CD4-positive, alpha-beta T cell treated with Interleukin-1 beta for 1 hour (primary cell): Measurements from ENCODE around the gene EXD2.
"Not testable (repeated sequence)": the region's sequence is repeated elsewhere in the genome, so short reads cannot be mapped to it uniquely, and the experiment has no call there.

Experiments
- DNase-seq, 2 donors: peaks; one replicate each; pipeline ENCODE4 v3.0.0-alpha.2; 2020 to 2022

Gene EXD2

GRCh38 chr14:69259168-69259526 is 67.8 kb downstream of the EXD2 start:
- DNase-seq = no peak

DNA sequence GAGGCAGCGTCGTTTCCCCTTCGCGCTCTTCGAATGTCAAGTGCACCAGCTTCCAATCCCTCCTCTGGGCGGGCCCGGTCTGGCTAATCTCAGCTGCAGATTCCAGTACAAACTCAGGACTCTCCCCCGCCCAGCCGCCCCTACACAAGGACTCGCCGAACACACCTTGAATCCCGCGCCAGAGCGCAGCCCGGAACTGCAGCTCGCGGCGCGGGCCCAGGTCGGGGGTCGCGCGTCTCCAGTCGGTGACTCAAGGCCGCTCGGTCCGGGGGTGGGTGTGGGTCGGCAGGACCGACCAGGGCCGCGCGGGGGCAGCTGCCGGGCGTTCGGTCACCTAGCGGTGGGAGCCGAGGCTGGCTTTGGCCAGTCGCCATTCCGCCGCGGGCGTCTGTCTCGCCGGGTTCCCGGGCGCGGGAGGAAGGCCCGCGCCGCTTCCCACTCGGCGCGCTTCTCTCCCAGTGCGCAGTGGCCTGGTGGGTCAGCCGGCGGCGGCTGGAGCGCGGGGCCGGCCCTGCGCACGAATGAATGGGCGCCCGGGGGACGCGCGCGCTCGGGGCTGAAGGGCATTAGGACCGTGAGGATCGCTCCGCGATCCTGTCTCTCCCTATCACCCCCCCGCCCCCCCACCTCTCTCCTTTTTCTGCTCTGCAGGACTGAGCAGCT is 68.4 kb downstream of the EXD2 start, which contains the start of gene GALNT16:
Gene GALNT16 (plus strand): TSS at position 632 of the 663 bp plus-strand sequence. CDS start 133 bp downstream, outside the sequence.
- DNase-seq = no peak

- DNase-seq = no peak
Measured at GRCh38 chr14:69260190-69260860, 69.0 kb downstream of the EXD2 start.

DNA sequence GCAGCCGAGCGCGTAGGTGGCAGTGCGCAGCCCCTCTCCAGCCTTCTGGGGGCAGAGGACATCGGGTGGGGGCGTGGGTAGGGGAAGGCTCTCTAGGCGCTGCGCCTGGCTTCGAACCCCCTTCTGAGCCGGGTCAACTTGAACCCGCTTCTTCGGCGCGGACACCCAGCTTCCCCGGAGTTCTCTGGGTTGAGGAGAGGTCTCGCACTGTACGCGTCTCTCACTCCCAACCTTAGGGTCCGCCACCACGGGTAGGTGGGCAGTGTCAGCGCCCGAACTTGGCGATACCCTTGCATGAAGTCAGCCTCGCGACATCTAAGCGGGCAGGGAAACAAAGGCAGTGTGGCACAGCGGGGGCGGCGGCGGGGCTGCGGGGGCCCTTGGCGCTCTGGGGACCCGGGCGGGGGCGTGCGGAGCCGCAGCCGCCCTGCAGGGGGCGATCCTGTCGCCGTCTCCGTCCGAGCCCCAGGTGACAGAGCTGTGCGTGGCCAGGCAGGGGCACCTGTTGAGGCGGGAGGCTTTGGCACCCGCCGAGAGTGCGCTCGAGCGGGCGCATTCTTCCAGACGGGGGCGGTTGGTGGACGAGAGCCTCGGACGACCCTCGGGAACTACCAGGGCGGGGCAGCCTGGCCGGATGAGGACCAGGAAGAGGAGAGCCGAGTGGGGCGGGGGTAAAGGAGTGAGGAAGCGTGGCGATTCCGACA is 69.7 kb downstream of the EXD2 start:
- DNase-seq = peak; percentile 19 to 22

DNA sequence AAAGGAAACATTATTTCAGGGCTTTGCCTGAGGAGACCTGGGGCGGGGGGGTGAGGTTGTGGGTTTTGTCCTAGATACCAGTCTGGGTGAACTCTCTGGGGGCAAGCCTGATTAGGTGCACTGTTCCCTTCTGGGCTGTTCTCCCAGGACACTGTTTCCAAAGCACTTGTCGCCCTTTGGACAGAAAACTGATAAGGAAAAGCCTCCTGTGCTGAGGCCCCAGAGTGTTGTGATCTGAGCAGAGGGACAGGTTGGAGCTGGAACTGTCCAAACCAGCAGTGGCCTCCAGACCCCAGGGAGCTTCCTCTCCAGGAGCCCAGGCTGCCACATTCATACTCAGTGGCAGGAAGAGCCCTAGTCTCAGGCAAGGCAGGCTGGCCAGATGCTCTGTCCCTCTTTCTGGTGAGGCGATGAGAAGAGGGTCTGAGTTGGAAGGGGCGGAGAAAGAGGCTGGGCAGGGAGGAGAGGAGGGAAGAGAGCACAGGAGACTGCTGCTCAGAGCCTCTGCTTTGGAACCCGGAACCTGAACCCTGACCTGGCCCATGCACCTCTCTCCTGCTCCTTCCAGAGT is 70.5 kb downstream of the EXD2 start:
- no peak for DNase-seq

DNA sequence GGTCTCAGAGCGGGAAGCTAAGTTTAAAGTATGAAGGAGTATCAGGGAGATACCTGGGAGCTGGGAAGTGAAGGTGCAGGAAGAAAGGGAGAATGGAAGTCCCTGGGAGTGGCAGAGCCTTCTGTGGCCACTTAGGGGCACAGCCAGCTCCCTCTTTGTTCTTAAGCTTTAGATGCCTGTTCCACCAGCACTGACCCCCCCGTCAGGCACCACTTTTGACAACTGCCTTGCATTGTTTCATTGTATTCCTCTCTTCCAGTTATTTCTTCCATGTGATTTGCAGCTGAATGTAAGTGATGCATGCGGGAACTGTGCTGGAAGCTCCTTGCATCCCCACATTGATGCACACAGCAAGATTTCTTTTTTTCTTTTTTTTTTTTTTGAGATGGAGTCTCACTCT is 71.2 kb downstream of the EXD2 start:
- DNase-seq = no peak

DNA sequence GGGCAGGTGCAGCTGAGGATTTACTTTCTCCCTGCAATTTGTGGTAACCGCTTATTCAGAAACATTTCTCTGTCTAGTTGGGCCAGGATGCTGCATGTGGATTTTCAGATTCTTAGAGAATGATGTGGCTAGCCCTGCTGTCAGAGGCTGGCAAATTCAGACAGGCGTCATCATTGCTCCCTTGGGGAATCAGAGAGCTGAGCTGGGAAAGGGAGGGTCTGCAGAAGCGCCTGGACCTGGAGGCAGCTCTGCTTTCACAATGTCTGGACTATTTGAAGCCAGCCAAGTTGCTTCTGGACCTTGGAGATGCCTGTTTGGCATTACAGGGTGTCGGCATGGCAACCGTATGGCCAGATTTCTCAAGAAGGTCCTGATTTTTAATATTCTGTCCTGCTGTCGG is 72.1 kb downstream of the EXD2 start:
- DNase-seq = no peak

- DNase-seq = no peak
Measured at GRCh38 chr14:69263771-69264170, 72.5 kb downstream of the EXD2 start.

DNA sequence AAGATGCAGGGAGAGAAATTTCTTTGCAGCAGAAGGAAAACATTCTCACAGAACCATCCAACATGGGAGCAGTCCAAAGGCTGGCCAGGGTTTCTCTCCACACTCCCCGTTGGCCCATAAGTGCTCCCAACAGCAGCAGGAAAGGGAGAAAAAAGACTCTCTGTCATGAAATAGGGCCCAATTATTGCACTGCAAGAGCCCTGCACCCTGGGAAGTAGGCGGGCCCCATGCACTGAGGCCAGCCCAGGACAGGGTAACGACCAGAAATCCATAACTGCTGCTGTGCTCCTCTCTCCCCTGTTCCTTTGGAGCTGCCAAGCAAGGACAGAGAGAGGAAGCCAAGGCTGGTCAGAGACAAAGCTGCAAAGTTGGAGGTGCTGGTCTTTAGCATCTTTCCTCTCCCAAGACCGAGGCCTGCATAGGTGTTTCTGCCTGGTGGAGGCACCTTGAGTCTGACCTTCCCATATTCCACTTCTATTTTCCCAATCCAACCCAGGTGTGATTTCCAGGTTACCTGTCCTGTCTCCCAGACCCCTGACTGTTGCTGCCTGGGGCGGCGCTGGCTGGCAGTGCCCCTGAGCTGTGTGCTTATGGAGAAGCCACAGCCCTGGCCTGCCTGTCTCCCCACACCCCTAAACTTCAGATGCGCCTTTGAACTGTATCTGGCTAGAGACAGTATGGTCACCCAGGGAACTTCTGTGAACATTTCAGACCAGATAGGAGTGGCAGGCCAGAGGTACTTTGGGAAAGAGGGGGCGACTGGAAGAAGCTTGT is 75.5 kb downstream of the EXD2 start:
- no peak for DNase-seq

DNA sequence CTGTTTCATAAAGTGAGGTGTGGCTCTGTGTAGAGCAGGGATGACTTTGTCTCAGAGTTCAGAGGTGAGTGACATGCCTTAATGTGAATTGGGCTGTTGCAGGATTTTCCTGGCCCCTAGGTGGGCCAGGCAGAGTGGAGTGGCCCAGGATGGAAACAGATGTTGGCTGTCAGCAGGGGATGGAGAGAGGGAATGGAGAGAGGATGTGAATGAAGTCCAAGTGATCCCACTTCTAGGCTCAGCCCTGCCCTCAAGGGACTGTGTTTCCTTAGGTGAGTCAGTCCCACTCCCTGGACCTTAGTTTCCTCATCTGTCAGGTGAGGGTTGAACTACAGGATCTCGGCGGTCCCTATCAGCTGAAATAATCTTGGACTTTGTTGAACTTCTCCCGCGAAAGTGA is 76.2 kb downstream of the EXD2 start:
- no peak for DNase-seq

- DNase-seq = no peak
Measured at GRCh38 chr14:69268223-69268622, 76.9 kb downstream of the EXD2 start.

GRCh38 chr14:69268763-69269162 is 77.5 kb downstream of the EXD2 start:
- DNase-seq = no peak

- no peak for DNase-seq
Measured at GRCh38 chr14:69269381-69269780, 78.1 kb downstream of the EXD2 start.

DNA sequence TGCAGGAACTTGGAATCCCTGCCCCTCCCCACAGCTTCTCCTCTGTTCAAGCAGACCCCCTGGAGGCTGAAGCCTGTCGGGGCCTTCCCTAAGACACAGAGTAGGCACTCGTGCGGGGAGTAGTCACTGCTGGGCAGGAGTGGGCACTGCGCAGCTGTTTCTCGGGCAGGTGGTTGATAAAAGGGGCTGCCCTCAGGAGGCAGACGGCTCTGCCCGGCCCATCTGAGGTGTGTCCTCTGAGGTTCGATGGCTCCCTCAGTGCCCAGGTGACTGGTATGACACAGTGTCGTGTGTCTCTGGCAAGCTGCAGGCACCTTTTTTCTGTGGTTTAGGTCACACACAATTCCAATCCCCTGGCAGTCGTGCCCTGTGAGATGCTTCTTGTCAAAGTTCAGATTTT is 78.8 kb downstream of the EXD2 start:
- DNase-seq = no peak

DNA sequence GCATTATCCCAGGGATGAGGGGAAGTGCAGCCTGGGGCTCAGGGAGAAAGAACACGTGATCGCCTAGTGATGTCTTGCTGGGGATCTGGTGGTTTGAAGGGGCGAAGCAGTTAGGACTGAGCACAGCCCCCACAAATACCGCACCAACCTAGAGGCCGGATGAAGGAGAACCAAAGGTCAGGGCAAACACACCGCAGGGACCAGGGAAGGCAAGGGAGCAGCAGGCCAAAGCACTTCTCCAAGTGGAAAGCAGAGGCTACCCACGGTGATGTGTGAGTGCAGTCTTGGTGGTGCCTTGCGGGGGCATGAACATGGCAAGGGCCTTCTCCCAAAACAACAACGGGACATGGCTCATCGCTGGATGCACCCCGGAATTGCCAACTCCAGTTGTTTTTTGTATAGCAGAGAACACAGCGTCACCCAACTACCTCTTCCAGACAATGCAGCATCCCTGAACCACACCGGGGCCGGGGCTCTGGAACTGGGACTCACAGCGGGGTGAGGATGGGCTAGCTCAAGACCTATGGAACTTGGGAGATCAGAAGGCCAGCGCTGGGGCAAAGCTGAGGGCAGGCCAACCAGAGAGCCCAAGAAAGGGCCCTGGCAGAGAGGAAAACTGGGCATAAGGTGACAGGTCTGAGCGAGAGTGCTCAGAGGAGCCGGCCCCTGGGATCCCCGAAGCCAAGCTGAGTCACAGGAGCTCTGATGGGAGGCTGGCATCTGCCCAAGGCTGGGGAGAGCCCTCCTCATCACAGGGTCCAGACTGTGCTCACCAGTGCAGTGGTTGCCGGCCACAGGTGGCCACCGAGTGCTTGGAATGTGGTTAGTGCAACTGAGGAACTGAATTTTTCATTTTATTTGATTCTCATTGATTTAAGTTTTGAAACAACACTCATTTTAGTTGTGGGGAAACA is 79.8 kb downstream of the EXD2 start:
- no peak for DNase-seq

DNA sequence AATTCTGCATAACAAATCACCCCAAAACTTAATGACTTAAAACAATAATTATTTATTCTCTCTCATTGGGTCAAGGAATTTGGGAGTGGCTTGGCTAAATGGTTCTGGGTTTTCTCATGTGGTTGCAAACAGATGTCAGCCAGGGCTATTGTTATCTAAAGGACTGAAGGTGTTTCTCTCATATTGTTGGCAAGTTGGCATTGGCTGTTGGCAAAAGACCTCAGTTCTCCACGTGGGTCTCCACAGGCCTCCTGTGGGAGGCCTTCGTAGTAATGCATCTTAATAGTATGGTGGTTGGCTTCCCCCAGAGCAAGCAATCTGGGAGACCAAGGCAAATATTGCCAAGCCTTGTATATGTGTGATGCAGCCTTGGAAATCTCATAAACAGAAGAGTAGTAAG is 83.0 kb downstream of the EXD2 start:
- DNase-seq = no peak

- DNase-seq = no peak
Measured at GRCh38 chr14:69275331-69275730, 84.0 kb downstream of the EXD2 start.

- DNase-seq = not testable (repeated sequence)
Measured at GRCh38 chr14:69277356-69277755, 86.1 kb downstream of the EXD2 start.

DNA sequence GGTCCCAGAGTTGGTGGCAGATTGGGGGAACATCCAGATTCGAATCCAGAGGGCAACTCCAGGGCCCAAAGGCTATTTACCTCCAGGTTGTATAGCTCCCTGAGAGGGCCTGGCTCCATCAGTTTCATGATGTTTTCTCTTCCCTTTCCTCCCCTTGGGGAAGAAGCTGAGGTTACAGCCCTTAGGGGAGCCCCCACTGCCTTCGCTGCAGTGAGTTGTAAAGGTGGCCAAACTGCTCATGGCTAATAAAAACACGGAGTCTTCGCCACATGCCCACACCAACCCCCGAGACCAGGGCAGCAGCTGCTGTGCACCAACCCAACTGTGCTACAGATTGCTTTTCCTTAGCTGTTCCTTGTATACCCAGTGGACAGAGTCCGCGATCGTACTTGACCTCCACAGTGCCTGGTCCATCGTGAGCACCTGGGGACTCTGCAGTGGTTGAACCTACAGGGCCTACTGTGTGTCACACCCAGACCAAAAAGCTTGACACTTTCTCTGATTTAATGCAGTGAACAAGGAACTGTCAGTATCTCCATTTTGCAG is 89.5 kb downstream of the EXD2 start:
- no peak for DNase-seq

- DNase-seq = no peak
Measured at GRCh38 chr14:69281450-69282169, 90.3 kb downstream of the EXD2 start.

GRCh38 chr14:69282448-69282847 is 91.2 kb downstream of the EXD2 start:
- DNase-seq = no peak
